ENCODE data around the gene CDCA5.

The CDCA5 gene

GRCh38 chr11:65109231-65110198 lies 25.7 kb upstream of the CDCA5 start:
- TF ChIP-seq CTCF (IDR thresholded peaks at IDR 0.05; ENCODE audit: insufficient read depth, low read depth, low read length, missing control alignments): no peak
- no peak overlapping the region for H3K4me3 ChIP-seq (ENCODE audit: low read length)
- DNase-seq (ENCODE audit: low read depth): no peak

- H3K4me3 ChIP-seq (ENCODE audit: low read length): no peak overlapping the region
- TF ChIP-seq CTCF (IDR thresholded peaks at IDR 0.05; ENCODE audit: insufficient read depth, low read depth, low read length, missing control alignments): no peak
- DNase-seq (ENCODE audit: low read depth): peak; percentile 26
These were observed 24.8 kb upstream of the CDCA5 start for GRCh38 chr11:65108469-65109123.

- no peak for DNase-seq (ENCODE audit: low read depth)
- H3K4me3 ChIP-seq (ENCODE audit: low read length): no peak overlapping the region
- no peak for TF ChIP-seq CTCF (IDR thresholded peaks at IDR 0.05; ENCODE audit: insufficient read depth, low read depth, low read length, missing control alignments)
These were observed 24.1 kb upstream of the CDCA5 start for GRCh38 chr11:65107751-65108468.

- H3K4me3 ChIP-seq (ENCODE audit: low read length): no peak overlapping the region
- no peak for DNase-seq (ENCODE audit: low read depth)
- no peak for TF ChIP-seq CTCF (IDR thresholded peaks at IDR 0.05; ENCODE audit: insufficient read depth, low read depth, low read length, missing control alignments)
These were observed 23.2 kb upstream of the CDCA5 start for GRCh38 chr11:65107078-65107477.

- no peak for TF ChIP-seq CTCF (IDR thresholded peaks at IDR 0.05; ENCODE audit: insufficient read depth, low read depth, low read length, missing control alignments)
- no peak overlapping the region for H3K4me3 ChIP-seq (ENCODE audit: low read length)
These were observed 20.8 kb upstream of the CDCA5 start for GRCh38 chr11:65104628-65105027.

GRCh38 chr11:65103476-65103875 lies 19.6 kb upstream of the CDCA5 start:
- H3K4me3 ChIP-seq (ENCODE audit: low read length): no peak overlapping the region
- DNase-seq (ENCODE audit: low read depth): no peak
- TF ChIP-seq CTCF (IDR thresholded peaks at IDR 0.05; ENCODE audit: insufficient read depth, low read depth, low read length, missing control alignments): no peak

More at GRCh38 chr11:65104628-65105027, 20.8 kb upstream of the CDCA5 start:
- no peak for DNase-seq (ENCODE audit: low read depth)
